ENCODE measurements around the gene AMDHD2.
A peak's percentile ranks its signal among the peaks of the same experiment; 100 is the strongest.
"Not testable (repeated sequence)": the region's sequence is repeated elsewhere in the genome, so short reads cannot be mapped to it uniquely, and the experiment has no call there.

AMDHD2 gene

DNA sequence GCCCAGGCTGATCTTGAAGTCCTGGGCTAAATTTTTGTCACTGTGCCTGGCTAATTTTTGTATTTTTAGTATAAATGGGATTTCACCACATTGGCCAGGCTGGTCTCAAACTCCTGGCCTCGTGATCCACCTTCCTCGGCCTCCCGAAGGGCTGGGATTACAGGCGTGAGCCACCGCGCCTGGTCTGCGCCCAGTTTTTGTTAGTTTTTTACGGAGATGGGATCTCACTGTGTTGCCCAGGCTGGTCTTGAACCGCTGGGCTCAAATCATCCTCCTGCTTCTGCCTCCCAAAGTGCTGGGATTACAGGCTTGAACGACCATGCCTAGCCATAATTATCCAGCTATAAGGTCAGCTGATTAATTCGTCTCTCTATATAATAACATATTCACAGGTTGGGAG, 13.7 kb downstream of the AMDHD2 start:
- no peak for DNase-seq (ENCODE audit: low spot score)

DNA sequence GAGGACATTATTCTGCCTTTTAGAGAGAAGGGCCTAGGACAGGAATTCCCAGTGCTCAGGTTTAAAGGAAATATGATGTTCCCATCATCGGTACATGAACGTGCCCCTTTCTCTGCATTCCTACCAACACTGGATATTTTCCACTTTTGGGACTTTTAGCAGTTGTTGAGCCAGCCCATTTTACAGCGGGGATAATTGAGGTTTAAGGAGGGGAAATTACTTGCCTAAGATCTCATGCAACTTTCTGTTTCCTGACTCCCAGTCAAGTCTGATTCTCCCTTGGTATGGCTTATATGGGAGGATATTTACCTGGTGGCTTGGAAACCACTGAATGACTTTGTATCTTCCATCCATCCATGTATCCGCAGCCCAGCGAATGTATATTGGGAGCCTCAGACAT, 14.2 kb downstream of the AMDHD2 start:
- DNase-seq (ENCODE audit: low spot score): not testable (repeated sequence)

DNA sequence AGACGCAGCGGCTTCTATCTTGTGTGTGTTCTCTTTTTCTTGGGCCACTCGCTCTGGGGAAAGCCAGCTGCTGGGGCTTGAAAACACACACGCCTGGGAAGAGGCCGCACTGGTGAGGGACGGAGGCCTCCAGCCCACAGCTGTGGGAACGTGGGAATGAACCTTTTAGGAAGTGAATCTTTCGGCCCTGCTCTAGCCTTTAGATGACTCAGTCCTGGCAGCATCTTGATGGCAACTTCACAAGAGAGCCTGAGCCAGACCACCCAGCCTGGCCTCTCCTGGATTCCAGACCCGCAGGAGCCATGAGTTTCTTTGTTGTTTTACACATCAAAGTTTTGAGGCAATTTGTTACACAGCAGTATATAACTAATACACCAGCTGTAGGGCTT, 15.4 kb downstream of the AMDHD2 start:
- no peak for DNase-seq (ENCODE audit: low spot score)

- DNase-seq (ENCODE audit: low spot score): peak; percentile 92
Observed at GRCh38 chr16:2537451-2538379, 17.5 kb downstream of the AMDHD2 start, which contains the start of gene PDPK1. TSS of gene PDPK1 (plus strand) at chr16:2538021. CDS start at chr16:2538113, 92 bp downstream.

GRCh38 chr16:2539192-2539844, 19.1 kb downstream of the AMDHD2 start:
- DNase-seq (ENCODE audit: low spot score): not testable (repeated sequence)

- DNase-seq (ENCODE audit: low spot score): not testable (repeated sequence)
Observed at GRCh38 chr16:2539845-2540458, 19.8 kb downstream of the AMDHD2 start.

GRCh38 chr16:2540912-2541311, 20.7 kb downstream of the AMDHD2 start:
- DNase-seq (ENCODE audit: low spot score): not testable (repeated sequence)

DNA sequence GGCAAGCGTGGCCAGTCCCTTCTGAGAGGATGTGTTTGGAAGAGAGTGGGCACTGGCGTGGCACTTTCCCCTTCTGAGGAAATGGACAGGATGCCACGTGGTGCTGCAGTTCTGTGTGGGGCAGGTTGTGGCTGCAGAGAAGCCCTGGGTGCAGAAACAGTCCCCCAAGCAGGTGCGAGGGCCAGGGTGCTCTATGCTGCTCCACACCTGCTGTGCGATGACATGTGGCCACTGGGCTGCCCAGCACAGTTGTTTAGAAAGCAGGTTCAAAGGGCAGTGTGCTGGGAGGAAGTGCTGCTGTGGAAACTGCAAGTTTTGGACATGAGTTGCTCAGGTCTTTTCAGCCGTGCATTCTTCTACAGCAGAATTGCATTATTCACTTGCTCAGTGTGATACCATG, 21.2 kb downstream of the AMDHD2 start:
- not testable (repeated sequence) for DNase-seq (ENCODE audit: low spot score)

- DNase-seq (ENCODE audit: low spot score): not testable (repeated sequence)
Observed at GRCh38 chr16:2543771-2544170, 23.6 kb downstream of the AMDHD2 start.

GRCh38 chr16:2550283-2550878, 30.2 kb downstream of the AMDHD2 start:
- not testable (repeated sequence) for DNase-seq (ENCODE audit: low spot score)

DNA sequence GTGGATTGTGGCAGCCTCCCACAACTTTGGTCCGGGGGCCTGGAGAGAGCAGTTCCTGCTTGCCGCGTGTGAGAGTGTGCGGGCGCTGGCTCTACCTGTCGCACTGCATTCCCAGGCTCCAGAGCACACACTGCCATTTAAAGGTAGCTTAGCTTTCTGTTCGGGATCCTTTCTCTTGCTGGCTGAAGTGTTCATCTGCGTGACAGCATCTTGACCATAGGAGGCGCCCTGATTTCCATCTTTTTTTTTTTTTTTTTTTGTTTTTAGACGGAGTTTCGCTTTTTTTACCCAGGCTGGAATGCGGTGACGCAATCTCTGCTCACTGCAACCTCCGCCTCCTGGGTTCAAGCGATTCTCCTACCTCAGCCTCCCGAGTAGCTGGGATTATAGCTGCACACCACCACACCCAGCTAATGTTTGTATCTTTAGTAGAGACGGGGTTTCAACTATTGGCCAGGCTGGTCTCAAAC, 31.3 kb downstream of the AMDHD2 start:
- not testable (repeated sequence) for DNase-seq (ENCODE audit: low spot score)

- not testable (repeated sequence) for DNase-seq (ENCODE audit: low spot score)
Observed at GRCh38 chr16:2554709-2555425, 34.7 kb downstream of the AMDHD2 start.

DNA sequence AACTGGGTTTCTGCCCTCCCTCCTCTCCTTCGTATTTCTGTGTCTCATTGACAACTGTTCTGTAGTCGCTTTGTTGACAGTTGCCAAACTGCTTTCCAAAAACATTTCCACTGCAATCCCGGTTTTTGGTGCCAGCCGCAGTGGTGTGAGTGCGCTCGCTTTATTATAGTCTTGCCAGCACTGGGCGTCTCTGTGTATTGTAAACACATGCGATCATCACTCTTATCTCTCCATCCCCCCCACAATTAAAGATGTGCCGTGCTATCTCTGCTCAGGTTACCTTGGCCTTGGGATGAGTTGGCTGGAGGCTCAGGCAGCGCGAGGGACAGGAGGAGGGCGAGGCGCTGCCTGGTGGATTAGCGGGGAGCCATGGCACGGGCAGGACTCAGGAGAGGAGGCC, 37.0 kb downstream of the AMDHD2 start:
- not testable (repeated sequence) for DNase-seq (ENCODE audit: low spot score)

- not testable (repeated sequence) for DNase-seq (ENCODE audit: low spot score)
Observed at GRCh38 chr16:2560131-2560797, 40.1 kb downstream of the AMDHD2 start.

- not testable (repeated sequence) for DNase-seq (ENCODE audit: low spot score)
Observed at GRCh38 chr16:2560798-2561133, 40.6 kb downstream of the AMDHD2 start.

GRCh38 chr16:2567506-2567905, 47.3 kb downstream of the AMDHD2 start:
- DNase-seq (ENCODE audit: low spot score): not testable (repeated sequence)

DNA sequence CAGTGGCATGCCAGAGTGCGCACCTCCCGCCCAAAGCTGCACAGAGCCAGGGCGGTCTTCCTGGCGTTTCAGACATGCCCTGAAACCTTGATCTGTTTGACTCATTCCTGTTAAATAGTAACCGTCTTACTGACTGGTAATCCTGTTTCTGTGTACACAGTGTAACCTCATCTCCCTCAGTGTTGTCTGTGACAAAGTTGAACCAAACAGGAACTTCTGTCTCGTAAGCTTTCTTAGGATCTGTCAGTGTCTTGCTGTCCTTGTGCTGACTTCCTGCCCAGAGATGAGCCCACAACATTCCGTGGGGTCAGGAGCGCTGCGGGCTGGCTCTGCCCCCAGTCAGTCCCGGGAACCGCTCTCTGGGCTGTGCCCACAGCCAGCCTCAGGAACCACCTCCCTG, 48.4 kb downstream of the AMDHD2 start:
- not testable (repeated sequence) for DNase-seq (ENCODE audit: low spot score)

DNA sequence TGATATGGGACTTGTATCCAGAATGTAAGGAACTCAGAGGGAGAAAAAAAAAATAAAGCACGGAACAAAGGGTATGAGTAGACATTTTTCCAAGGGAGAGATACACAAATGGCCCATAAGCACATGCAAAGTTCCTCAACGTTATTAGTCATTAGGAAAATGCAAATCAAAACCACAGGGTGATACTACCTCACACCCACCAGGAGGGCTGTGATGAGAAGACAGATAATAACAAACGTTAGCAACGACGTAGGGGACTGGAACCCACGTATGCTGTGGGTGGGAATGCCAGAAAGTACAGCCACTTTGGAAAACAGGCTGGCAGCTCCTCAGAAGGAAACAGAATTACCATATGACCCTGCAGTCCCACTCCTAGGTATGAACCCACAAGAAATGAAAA, 52.5 kb downstream of the AMDHD2 start:
- not testable (repeated sequence) for DNase-seq (ENCODE audit: low spot score)

- not testable (repeated sequence) for DNase-seq (ENCODE audit: low spot score)
Observed at GRCh38 chr16:2575839-2576238, 55.7 kb downstream of the AMDHD2 start.

DNA sequence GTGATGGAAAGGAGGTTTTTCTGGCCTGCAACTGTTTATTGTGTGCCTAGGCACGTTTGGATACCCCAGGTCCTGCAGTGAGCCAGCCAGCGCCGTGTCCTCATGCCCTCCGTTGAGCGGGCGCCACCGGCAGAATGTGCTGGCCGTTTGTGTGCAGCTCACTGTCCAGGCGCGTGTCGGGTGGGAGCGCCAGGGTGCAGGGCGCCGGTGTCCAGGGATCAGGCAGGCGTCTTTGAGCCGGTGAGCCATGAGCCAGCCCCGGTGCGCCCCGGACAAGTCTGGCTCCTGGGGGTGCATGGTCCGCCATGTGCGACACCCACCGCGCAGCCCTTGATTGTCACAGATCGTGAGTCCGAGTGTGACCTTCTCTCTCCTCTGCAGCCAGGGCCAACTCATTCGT, 56.9 kb downstream of the AMDHD2 start:
- DNase-seq (ENCODE audit: low spot score): not testable (repeated sequence)

- DNase-seq (ENCODE audit: low spot score): not testable (repeated sequence)
Observed at GRCh38 chr16:2578905-2579304, 58.7 kb downstream of the AMDHD2 start.

Data from kidney capillary endothelial cell (primary cell).